Mucosa of descending colon (tissue), 3 donors: ENCODE measurements around the gene SLC9A2. TPM values are rescaled to one million over a fixed set of nuclear protein-coding genes. Genes with fewer than 3 reads are reported as not detected.
A peak's percentile ranks its signal among the peaks of the same experiment; 100 is the strongest.

Experiments
- ATAC-seq: fragments of 200-7000 bp; cut with Tn5 transposase; one replicate; pipeline ENCODE4 v1.9.1; 2020; ENCODE audit warnings: mild to moderate bottlenecking, moderate library complexity
- DNase-seq, 3 donors: peaks; one replicate each; pipeline ENCODE4 v3.0.0-alpha.2; 2020
- H3K36me3 ChIP-seq: fragments of 200-600 bp; one replicate; pipeline ENCODE4 v1.8.0; 2021; ENCODE audit warnings: low read depth, mild to moderate bottlenecking
- H3K4me1 ChIP-seq: fragments of 200-600 bp; one replicate; pipeline ENCODE4 v1.8.0; 2021; ENCODE audit warnings: low read depth, mild to moderate bottlenecking
- H3K4me3 ChIP-seq: fragments of 200-600 bp; one replicate; pipeline ENCODE4 v1.8.0; 2021; ENCODE audit warnings: mild to moderate bottlenecking
- H3K9me3 ChIP-seq: fragments of 200-600 bp; one replicate; pipeline ENCODE4 v1.8.0; 2021; ENCODE audit warnings: mild to moderate bottlenecking
- intact Hi-C, 2 donors: fragments of 100-400 bp; cut with DNase I in 1 of 2; cut with micrococcal nuclease in 1 of 2; formaldehyde crosslinking; loops; one replicate each; pipeline versions ENCODE4 v1.11.0 to v1.11.1; 2022; cut with DNase I, micrococcal nuclease
- total RNA-seq, 3 donors: library from RNA; stranded (reverse); fragmentation: NEBNext Ultra II Directional in 2 of 3; extraction: Animal tissue kit (Norgen Biotek cat#: 25700) in 2 of 3; gene quantifications; one replicate each; pipeline versions ENCODE4 v1.2.1 to v1.2.4, GENCODE V29; 2021 to 2023
- TF ChIP-seq, protein P1 (sequence below): fragments of 200-600 bp; IDR thresholded peaks from one replicate; pipeline ENCODE4 v1.8.0; 2022; ENCODE audit warnings: antibody characterized with exemption, mild to moderate bottlenecking
- donor health status: DM: no; HTN: no; CAD: no; lungs with moderate emphysema.
- donor health status: DM: no; HTN: no; CAD: no.
- donor health status: DM: no; HTN: yes; CAD: no.

Gene SLC9A2
- total RNA-seq, 3 donors from 2014 or later: 32.2 to 92.9 (median 67.1) TPM

DNA sequence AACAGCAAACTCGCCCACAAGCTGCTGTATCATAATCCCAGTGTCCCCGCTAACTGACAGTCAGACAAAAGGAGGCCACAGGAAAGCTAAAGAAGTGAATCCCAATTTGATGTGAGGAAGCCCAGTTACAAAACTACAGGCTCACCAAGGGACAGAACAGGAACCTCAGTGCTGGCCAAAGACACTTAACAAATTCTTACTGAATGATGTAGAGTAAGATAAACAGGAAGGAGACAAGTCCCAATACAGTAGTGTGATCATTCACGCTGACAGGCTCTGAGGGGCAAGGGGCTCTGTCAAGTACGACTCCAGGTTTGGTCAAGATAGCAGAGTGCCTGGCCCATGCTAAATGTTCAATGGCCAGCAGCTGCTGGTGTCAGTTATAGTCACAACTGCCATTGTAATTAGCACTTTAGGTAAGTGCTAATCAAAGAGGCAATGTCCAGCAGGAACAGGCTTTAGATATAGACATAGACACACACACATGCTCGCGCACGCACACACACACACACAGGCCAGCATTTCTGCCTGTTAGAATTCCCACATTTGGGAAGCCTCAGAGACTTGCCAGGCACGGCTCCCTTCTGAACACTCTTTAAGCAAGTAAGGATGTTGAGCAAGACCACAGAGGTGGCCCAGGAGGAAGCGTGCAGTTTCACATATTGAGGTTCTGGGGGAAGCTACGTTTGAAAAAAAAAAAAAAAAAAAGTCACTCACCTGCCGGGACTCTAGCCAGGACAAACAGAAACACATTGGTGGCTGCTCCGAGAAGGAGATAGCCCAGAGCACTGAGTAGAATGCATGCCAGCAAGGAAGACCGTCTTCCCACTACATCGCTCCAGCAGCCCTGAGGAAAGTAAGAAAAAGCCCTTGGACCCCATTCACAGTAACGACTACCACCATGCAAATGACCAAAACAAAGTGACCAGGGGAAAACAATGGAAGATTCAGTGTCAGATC, 107.1 kb downstream of the SLC9A2 start:
- Histone ChIP-seq H3K4me3 (no peak overlapping the region), H3K4me1 (no peaks in the 10 kb centered on the region), H3K9me3 (no peaks in the 10 kb centered on the region), H3K36me3 (no peaks in the 10 kb centered on the region)
- TF ChIP-seq, protein P1, sequence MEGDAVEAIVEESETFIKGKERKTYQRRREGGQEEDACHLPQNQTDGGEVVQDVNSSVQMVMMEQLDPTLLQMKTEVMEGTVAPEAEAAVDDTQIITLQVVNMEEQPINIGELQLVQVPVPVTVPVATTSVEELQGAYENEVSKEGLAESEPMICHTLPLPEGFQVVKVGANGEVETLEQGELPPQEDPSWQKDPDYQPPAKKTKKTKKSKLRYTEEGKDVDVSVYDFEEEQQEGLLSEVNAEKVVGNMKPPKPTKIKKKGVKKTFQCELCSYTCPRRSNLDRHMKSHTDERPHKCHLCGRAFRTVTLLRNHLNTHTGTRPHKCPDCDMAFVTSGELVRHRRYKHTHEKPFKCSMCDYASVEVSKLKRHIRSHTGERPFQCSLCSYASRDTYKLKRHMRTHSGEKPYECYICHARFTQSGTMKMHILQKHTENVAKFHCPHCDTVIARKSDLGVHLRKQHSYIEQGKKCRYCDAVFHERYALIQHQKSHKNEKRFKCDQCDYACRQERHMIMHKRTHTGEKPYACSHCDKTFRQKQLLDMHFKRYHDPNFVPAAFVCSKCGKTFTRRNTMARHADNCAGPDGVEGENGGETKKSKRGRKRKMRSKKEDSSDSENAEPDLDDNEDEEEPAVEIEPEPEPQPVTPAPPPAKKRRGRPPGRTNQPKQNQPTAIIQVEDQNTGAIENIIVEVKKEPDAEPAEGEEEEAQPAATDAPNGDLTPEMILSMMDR: no peak
- peak; percentile 25 for ATAC-seq
- intact Hi-C loops: no loop called here
- no peak for DNase-seq

GRCh38 chr2:102735416-102736109, 116.2 kb downstream of the SLC9A2 start:
- peak; percentile 58 for ATAC-seq
- peaks cover 18% of the 10 kb centered on the region for H3K4me1 ChIP-seq
- peak in 2 of 3 donors; percentile 55 to 60 for DNase-seq
- no peaks in the 10 kb centered on the region for H3K36me3 ChIP-seq
- H3K4me3 ChIP-seq: peak overlapping the region; percentile 96
- TF ChIP-seq, protein P1: no peak
- no peaks in the 10 kb centered on the region for H3K9me3 ChIP-seq
- intact Hi-C loops: no loop called here

- Histone ChIP-seq H3K4me3 (peak overlapping the region; percentile 96), H3K4me1 (peaks cover 18% of the 10 kb centered on the region), H3K9me3 (no peaks in the 10 kb centered on the region), H3K36me3 (no peaks in the 10 kb centered on the region)
- ATAC-seq (peak; percentile 73), DNase-seq (peak in 1 of 3 donors; percentile 70)
- TF ChIP-seq, protein P1: no peak
- intact Hi-C loops: no loop called here
These were observed 116.7 kb downstream of the SLC9A2 start for GRCh38 chr2:102736110-102736409.

DNA sequence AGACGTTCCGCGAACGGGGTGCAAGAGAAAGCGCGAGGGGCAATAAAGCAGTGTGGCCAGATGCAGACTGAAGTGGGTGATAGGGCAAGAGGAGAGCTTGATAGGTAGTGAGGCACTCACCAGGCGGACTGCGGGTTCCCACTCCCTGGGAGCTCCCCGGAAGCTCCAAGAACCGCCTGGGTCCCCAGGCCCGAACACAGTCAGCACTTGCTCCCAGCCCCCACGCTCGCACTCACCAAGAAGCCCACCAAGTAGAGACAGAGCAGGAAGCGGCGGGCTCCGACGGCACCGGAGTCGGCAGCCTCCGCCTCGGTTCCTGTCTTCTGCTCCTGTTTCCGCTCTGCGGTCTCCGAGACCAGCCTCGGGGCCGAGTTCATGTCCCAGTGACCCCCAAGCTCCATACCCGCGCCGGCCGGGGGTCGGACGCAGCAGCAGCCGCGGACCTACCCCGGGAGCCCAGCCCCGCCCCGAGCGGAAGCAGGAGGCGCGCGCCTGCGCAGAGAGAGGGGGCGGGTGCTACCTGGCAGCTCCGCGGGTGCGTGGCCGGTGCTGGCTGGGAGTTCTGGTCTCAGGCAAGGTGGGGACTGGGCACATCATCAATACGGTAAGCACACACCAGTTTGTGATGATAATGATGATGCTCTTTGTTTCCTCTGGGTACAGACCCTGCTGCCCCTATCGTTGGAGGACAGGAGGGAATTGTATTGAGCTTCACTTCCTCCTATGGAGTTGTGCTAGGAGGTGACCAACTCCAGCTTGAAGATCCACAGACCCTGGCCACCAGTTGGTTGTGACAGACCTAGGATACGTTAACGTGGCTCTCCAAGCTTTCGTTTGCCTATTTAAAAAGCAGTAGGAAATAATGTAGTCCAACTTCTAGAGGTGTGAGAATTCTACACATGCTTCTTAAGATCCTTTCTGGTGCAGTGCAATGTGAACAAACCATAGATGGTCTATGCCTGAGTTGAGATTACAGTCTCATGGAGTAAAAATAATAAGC, 117.4 kb downstream of the SLC9A2 start:
- ATAC-seq (peak; percentile 96), DNase-seq (peak; percentile 92 to 94 (median 93))

More for the DNA sequence above, 117.4 kb downstream of the SLC9A2 start:
- Histone ChIP-seq H3K36me3 (no peaks in the 10 kb centered on the region), H3K4me3 (peak overlapping the region; percentile 96), H3K9me3 (no peaks in the 10 kb centered on the region), H3K4me1 (peaks cover 18% of the 10 kb centered on the region)
- TF ChIP-seq, protein P1: no peak
- intact Hi-C loops: no loop called here
